HG02798 (cell line): ENCODE data around the gene ZNF445.
"Not testable (repeated sequence)": the region's sequence is repeated elsewhere in the genome, so short reads cannot be mapped to it uniquely, and the experiment has no call there.

Experiments
- ATAC-seq: cut with Tn5 transposase; IDR thresholded peaks from one replicate; pipeline ENCODE4 v1.9.1; 2021; ENCODE audit warnings: mild to moderate bottlenecking; ENCODE audit not compliant: unreplicated experiment, poor library complexity

The ZNF445 gene

GRCh38 chr3:44477312-44478030, at the start of gene ZNF445:
Gene ZNF445, minus strand, starts transcription at chr3:44477670. Its CDS starts 22,121 bp downstream, at chr3:44455549.
- ATAC-seq: peak; percentile 93

GRCh38 chr3:44525060-44525459, 47.6 kb upstream of the ZNF445 start:
- no peak for ATAC-seq

- ATAC-seq: no peak
Observed at GRCh38 chr3:44522494-44522933, 45.0 kb upstream of the ZNF445 start.

- no peak for ATAC-seq
Observed at GRCh38 chr3:44521721-44522120, 44.3 kb upstream of the ZNF445 start.

- no peak for ATAC-seq
Observed at GRCh38 chr3:44518782-44519156, 41.3 kb upstream of the ZNF445 start.

- ATAC-seq: no peak
Observed at GRCh38 chr3:44516230-44516629, 38.8 kb upstream of the ZNF445 start.

GRCh38 chr3:44513513-44513912, 36.0 kb upstream of the ZNF445 start:
- no peak for ATAC-seq

GRCh38 chr3:44511238-44511566, 33.7 kb upstream of the ZNF445 start:
- ATAC-seq: no peak

- peak; percentile 36 for ATAC-seq
Observed at GRCh38 chr3:44510000-44510368, 32.5 kb upstream of the ZNF445 start.

- ATAC-seq: no peak
Observed at GRCh38 chr3:44509393-44509921, 32.0 kb upstream of the ZNF445 start.

- ATAC-seq: no peak
Observed at GRCh38 chr3:44506961-44507360, 29.5 kb upstream of the ZNF445 start.

- ATAC-seq: no peak
Observed at GRCh38 chr3:44506556-44506955, 29.1 kb upstream of the ZNF445 start.

GRCh38 chr3:44504566-44504965, 27.1 kb upstream of the ZNF445 start:
- ATAC-seq: no peak

- not testable (repeated sequence) for ATAC-seq
Observed at GRCh38 chr3:44503178-44503577, 25.7 kb upstream of the ZNF445 start.

- no peak for ATAC-seq
Observed at GRCh38 chr3:44501971-44502370, 24.5 kb upstream of the ZNF445 start.

GRCh38 chr3:44499899-44500168, 22.4 kb upstream of the ZNF445 start:
- not testable (repeated sequence) for ATAC-seq

- no peak for ATAC-seq
Observed at GRCh38 chr3:44499149-44499898, 21.9 kb upstream of the ZNF445 start.

- no peak for ATAC-seq
Observed at GRCh38 chr3:44495636-44496415, 18.4 kb upstream of the ZNF445 start.

GRCh38 chr3:44492496-44492895, 15.0 kb upstream of the ZNF445 start:
- ATAC-seq: no peak

GRCh38 chr3:44482721-44483120, 5.3 kb upstream of the ZNF445 start:
- ATAC-seq: no peak

GRCh38 chr3:44478606-44479094, 1.2 kb upstream of the ZNF445 start:
- no peak for ATAC-seq
